ENCODE measurements around the gene ZNHIT1. TPM values are rescaled to one million over a fixed set of nuclear protein-coding genes. Genes with fewer than 3 reads are reported as not detected.

ZNHIT1 gene
- total RNA-seq (2022; extraction: Qiagen RNA extraction): 68.1 to 101 TPM (median 91.6 TPM) in 5 replicates

DNA sequence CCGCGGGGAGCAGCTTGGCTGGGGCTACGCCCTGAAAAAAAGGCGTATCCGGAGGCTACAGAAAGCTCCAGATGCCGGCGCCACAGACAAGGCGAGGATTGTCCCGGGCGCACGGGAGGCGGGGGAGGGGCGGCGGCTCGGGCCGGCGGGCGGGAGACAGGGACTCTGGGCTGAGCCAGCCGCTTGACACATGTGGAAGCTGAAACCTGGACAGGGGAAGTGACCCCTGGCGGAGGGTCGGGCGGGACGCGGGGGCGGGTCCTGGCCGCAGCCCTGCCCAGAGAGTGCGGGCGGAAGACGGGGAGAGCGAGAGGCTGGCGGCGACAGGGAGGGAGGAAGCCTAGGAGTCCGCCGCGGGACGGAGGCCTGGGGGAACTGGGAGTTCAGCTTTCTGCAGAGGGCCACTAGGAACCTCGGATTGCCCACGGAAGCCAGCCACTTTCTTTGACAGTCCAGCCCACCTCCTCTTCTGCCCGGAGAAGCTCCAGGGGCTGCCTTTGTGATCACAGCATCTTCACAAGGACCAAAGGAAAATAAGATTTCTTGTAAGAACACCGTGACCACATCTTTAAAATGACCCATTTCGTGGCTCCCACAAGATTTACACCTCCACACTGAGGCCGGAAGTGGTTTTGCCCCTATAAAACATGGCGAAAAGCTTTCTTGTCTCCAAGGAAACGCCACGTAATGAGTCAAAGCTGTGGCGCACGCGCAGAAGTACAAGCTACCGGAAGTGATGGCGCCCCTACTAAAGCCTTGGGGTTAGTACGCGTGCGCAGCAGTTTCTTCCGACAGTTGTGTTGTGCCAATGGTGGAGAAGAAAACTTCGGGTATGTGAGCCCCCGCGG is at the start of gene ZNHIT1, which contains the start of gene PLOD3:
Gene ZNHIT1 (plus strand): TSS at position 778 of the 848 bp plus-strand sequence. CDS start 31 bp downstream, at position 809.
Gene PLOD3 (minus strand): TSS at position 194 of the 848 bp plus-strand sequence. CDS start 307 bp downstream, outside the sequence.

GRCh38 chr7:101180130-101180755 is 37.7 kb upstream of the ZNHIT1 start, which contains the start of gene NAT16:
TSS of gene NAT16 (minus strand) at chr7:101180293. CDS start at chr7:101174807, 5,486 bp downstream.

GRCh38 chr7:101200862-101201599 is 16.9 kb upstream of the ZNHIT1 start, which contains the start of gene MOGAT3:
TSS of gene MOGAT3 (minus strand) at chr7:101201036. CDS start at chr7:101200854, 182 bp downstream.

GRCh38 chr7:101237206-101238067 is 19.5 kb downstream of the ZNHIT1 start, which contains the start of gene CLDN15:
TSS of gene CLDN15 (minus strand) at chr7:101237802. CDS start at chr7:101237581, 221 bp downstream.

DNA sequence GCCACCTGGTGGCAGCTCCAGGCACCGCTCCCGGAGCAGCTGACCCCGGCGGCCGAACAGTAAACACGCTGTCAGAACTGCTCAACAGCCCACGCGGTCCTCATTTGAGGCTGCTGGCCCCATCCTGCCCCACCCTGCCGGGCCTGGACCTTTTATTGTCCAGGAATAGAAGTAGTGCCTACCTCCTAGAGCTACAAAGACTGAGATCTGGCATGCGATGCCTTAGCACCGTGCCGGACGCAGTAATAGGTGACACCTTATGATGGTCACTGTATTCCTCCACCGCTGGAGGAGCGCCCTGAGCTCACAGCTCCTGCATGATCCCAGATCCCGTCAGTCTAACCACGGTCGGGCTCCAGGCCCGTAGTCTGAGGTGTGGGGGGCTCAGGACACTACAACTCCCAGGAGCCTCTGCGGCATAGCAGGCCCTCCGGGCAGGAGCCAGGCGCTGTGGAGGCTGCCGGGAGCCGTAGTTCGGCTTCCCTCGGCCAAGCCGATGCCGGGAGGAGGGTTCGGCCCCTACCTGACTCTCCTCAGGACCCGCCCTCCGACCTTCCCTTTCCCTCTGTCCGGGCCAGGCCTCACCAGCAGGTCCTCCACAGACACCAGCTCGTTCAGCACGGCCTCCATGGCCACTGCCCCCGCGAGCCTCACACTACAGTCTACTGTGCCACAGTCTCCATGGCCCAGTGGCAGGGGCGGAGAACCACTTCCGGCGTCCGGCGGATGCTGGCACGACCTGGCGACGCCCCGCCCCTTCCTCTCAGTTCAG is 26.6 kb downstream of the ZNHIT1 start, which contains the start of gene FIS1:
Gene FIS1 (minus strand): TSS at position 707 of the 772 bp plus-strand sequence. CDS start 77 bp downstream, at position 630.

Other genes starting within 250 kb of the ZNHIT1 start
- gene MUC12, start 248.6 kb upstream of the ZNHIT1 start, total RNA-seq (2022; extraction: Qiagen RNA extraction): 12.6 to 23.9 TPM (median 19.6 TPM) in 5 replicates
- gene MUC17, start 198.1 kb upstream of the ZNHIT1 start, total RNA-seq (2022; extraction: Qiagen RNA extraction): 0.01 to 0.02 TPM (median 0.02 TPM) in 5 replicates
- 12.0 to 16.2 TPM (median 15.0 TPM) in 5 replicates for gene TRIM56, start 132.7 kb upstream of the ZNHIT1 start, total RNA-seq (2022; extraction: Qiagen RNA extraction)
- gene SERPINE1, start 91.1 kb upstream of the ZNHIT1 start, total RNA-seq (2022; extraction: Qiagen RNA extraction): 1,637 to 2,046 TPM (median 1,903 TPM) in 5 replicates
- 145 to 152 TPM (median 148 TPM) in 5 replicates for gene AP1S1, start 63.7 kb upstream of the ZNHIT1 start, total RNA-seq (2022; extraction: Qiagen RNA extraction)
- gene VGF, start 52.6 kb upstream of the ZNHIT1 start, total RNA-seq (2022; extraction: Qiagen RNA extraction): 12.5 to 28.3 TPM (median 19.4 TPM) in 5 replicates
- 0.08 to 0.17 TPM (median 0.15 TPM) in 5 replicates for gene NAT16, start 37.9 kb upstream of the ZNHIT1 start, total RNA-seq (2022; extraction: Qiagen RNA extraction)
- not detected in 5 replicates for gene MOGAT3, start 17.1 kb upstream of the ZNHIT1 start, total RNA-seq (2022; extraction: Qiagen RNA extraction)
- 77.9 to 84.6 TPM (median 80.8 TPM) in 5 replicates for gene PLOD3, start 584 bp upstream of the ZNHIT1 start, total RNA-seq (2022; extraction: Qiagen RNA extraction)
- 8.4 to 12.5 TPM (median 10.5 TPM) in 5 replicates for gene CLDN15, start 19.6 kb downstream of the ZNHIT1 start, total RNA-seq (2022; extraction: Qiagen RNA extraction)
- 120 to 154 TPM (median 137 TPM) in 5 replicates for gene FIS1, start 26.9 kb downstream of the ZNHIT1 start, total RNA-seq (2022; extraction: Qiagen RNA extraction)
- 49.9 to 54.4 TPM (median 52.5 TPM) in 5 replicates for gene IFT22, start 103.6 kb downstream of the ZNHIT1 start, total RNA-seq (2022; extraction: Qiagen RNA extraction)
- 0.41 to 0.67 TPM (median 0.59 TPM) in 5 replicates for gene COL26A1, start 144.7 kb downstream of the ZNHIT1 start, total RNA-seq (2022; extraction: Qiagen RNA extraction)